HepG2 (cell line): Measurements from ENCODE around the gene PDLIM7. TPM values are rescaled to one million over a fixed set of nuclear protein-coding genes. Genes with fewer than 3 reads are reported as not detected.

Experiments
- CEBPB ChIP-seq: IDR thresholded peaks from 2 replicates; pipeline ENCODE4 v1.6.1; 2011; ENCODE audit warnings: low read depth, low read length, improper control_type of control experiment, borderline replicate concordance
- DR1 ChIP-seq: sonication (generic); formaldehyde crosslinking; IDR thresholded peaks from 2 replicates; pipeline ENCODE4 v1.8.0; 2021; ENCODE audit warnings: mild to moderate bottlenecking, missing genetic modification reagents, inconsistent platforms
- EHMT2 ChIP-seq: fragments of 200-600 bp; sonication (generic); IDR thresholded peaks from 2 replicates; pipeline ENCODE4 v1.7.0; 2017; ENCODE audit warnings: antibody characterized with exemption, low read depth, low read length, borderline replicate concordance
- HMG20B ChIP-seq: conservative IDR thresholded peaks from 2 replicates; pipeline ENCODE4 v1.6.1; 2016; ENCODE audit warnings: missing genetic modification reagents, missing compliant biosample characterization
- HNF1A ChIP-seq, 2 experiments: sonication (generic) in 1 of 2; formaldehyde crosslinking in 1 of 2; IDR thresholded peaks; 2 replicates each; pipeline versions ENCODE4 v1.4.0 to v1.6.1; 2016 to 2020; ENCODE audit warnings: borderline replicate concordance in 1 of 2, low read depth in 1 of 2, mild to moderate bottlenecking in 1 of 2, missing genetic modification reagents in 1 of 2
- HOXA3 ChIP-seq: sonication (generic); formaldehyde crosslinking; IDR thresholded peaks from 2 replicates; pipeline ENCODE4 v1.5.0; 2020; ENCODE audit warnings: missing genetic modification reagents
- IRF9 ChIP-seq: sonication (generic); formaldehyde crosslinking; IDR thresholded peaks from 2 replicates; pipeline ENCODE4 v1.8.0; 2022; ENCODE audit warnings: missing genetic modification reagents, mild to moderate bottlenecking, borderline replicate concordance
- MBD4 ChIP-seq: IDR thresholded peaks from 2 replicates; pipeline ENCODE4 v1.6.1; 2012; ENCODE audit warnings: low read length, inconsistent platforms, borderline replicate concordance
- NFRKB ChIP-seq: fragments of 450-650 bp; IDR thresholded peaks from 2 replicates; pipeline ENCODE4 v1.6.1; 2017
- PRDM10 ChIP-seq: sonication (generic); formaldehyde crosslinking; IDR thresholded peaks from 2 replicates; pipeline ENCODE4 v1.4.0; 2020; ENCODE audit warnings: low read depth, missing genetic modification reagents
- SCMH1 ChIP-seq: sonication (generic); formaldehyde crosslinking; IDR thresholded peaks from 2 replicates; pipeline ENCODE4 v1.9.0; 2021; ENCODE audit warnings: missing genetic modification reagents, mild to moderate bottlenecking, borderline replicate concordance
- SMC3 ChIP-seq: IDR thresholded peaks from 2 replicates; pipeline ENCODE4 v1.6.1; 2011; ENCODE audit warnings: low read length, improper control_type of control experiment
- SRSF9 ChIP-seq: fragments of 200-400 bp; formaldehyde crosslinking; IDR thresholded peaks from 2 replicates; pipeline ENCODE4 v1.6.1; 2018; ENCODE audit warnings: borderline replicate concordance, mild to moderate bottlenecking, low read depth, low read length; ENCODE audit not compliant: insufficient read depth, poor library complexity, severe bottlenecking
- TEAD2 ChIP-seq: sonication (generic); formaldehyde crosslinking; IDR thresholded peaks from 2 replicates; pipeline ENCODE4 v1.9.0; 2021; ENCODE audit warnings: missing genetic modification reagents
- ZBTB44 ChIP-seq: sonication (generic); formaldehyde crosslinking; IDR thresholded peaks from 2 replicates; pipeline ENCODE4 v1.4.0; 2020; ENCODE audit warnings: missing genetic modification reagents
- ZNF354B ChIP-seq: sonication (generic); formaldehyde crosslinking; IDR thresholded peaks from 2 replicates; pipeline ENCODE4 v1.8.0; 2022; ENCODE audit warnings: mild to moderate bottlenecking, missing genetic modification reagents
- ZNF572 ChIP-seq: sonication (generic); formaldehyde crosslinking; IDR thresholded peaks from 2 replicates; pipeline ENCODE4 v1.5.1; 2020; ENCODE audit warnings: mild to moderate bottlenecking, missing genetic modification reagents
- ZNF616 ChIP-seq: sonication (generic); formaldehyde crosslinking; IDR thresholded peaks from 2 replicates; pipeline ENCODE4 v1.5.0; 2020; ENCODE audit warnings: low read depth, mild to moderate bottlenecking, missing genetic modification reagents
- polyA plus RNA-seq, 8 experiments: library from polyadenylated mRNA; depleted of rRNA in 3 of 8; stranded (reverse) in 7 of 8; unstranded in 1 of 8; fragments of >200 nt; fragmentation: Illumina TruSeq in 4 of 8; extraction: Trizol in 4 of 8; gene quantifications; 2 replicates each; pipeline versions ENCODE4 v1.2.1 to v1.2.3, GENCODE V29; 2011 to 2016; ENCODE audit warnings: low read depth in 4 of 8, missing spikeins in 1 of 8, mixed read lengths in 1 of 8; ENCODE audit not compliant: insufficient read depth in 1 of 8
- total RNA-seq, 5 experiments: library from RNA; depleted of rRNA; stranded (reverse); fragments of >200 nt; fragmentation: Illumina TruSeq; extraction: Trizol; gene quantifications; 2 replicates each; pipeline ENCODE4 v1.2.3, GENCODE V29; 2016; ENCODE audit warnings: low read depth in 1 of 5

Gene PDLIM7
- total and polyA plus RNA-seq, 2 of the 13 experiments (the other 11 are each of a cell fraction or from before 2014, with no cell fraction given): 21.1 to 31.3 TPM

- TF ChIP-seq HNF1A (IDR thresholded peaks at IDR 0.05; ENCODE audit: low read depth): no peak
- no peak for TF ChIP-seq HNF1A (CRISPR knock-in tag; IDR thresholded peaks at IDR 0.05; ENCODE audit: borderline replicate concordance)
- TF ChIP-seq EHMT2: no peak
- TF ChIP-seq HOXA3 (CRISPR knock-in tag): peak; percentile 25; the same call in 1 of the 2 replicates
- TF ChIP-seq PRDM10 (CRISPR knock-in tag): peak; percentile 58; the same call in 1 of the 2 replicates
- no peak for TF ChIP-seq ZNF354B (CRISPR knock-in tag)
- TF ChIP-seq CEBPB: no peak
- no peak for TF ChIP-seq ZNF572 (CRISPR knock-in tag)
- TF ChIP-seq SCMH1 (CRISPR knock-in tag): no peak
- peak; percentile 58 for TF ChIP-seq SMC3
- TF ChIP-seq ZBTB44 (CRISPR knock-in tag): no peak
- no peak for TF ChIP-seq MBD4
- no peak for TF ChIP-seq HMG20B
- no peak for TF ChIP-seq NFRKB
- no peak for TF ChIP-seq TEAD2 (CRISPR knock-in tag)
- TF ChIP-seq IRF9 (CRISPR knock-in tag): no peak
- no peak for TF ChIP-seq SRSF9
- TF ChIP-seq ZNF616: no peak
- no peak for TF ChIP-seq DR1 (CRISPR knock-in tag)
These were observed 3.5 kb upstream of the PDLIM7 start (continued) for GRCh38 chr5:177500685-177501522.
